GM21528 (cell line): ENCODE measurements around the gene PTCD2.

Source experiments
- ATAC-seq: cut with Tn5 transposase; IDR thresholded peaks from one replicate; pipeline ENCODE4 v1.9.1; 2021; ENCODE audit warnings: mild to moderate bottlenecking, moderate library complexity; ENCODE audit not compliant: unreplicated experiment, low FRiP score

Gene PTCD2

DNA sequence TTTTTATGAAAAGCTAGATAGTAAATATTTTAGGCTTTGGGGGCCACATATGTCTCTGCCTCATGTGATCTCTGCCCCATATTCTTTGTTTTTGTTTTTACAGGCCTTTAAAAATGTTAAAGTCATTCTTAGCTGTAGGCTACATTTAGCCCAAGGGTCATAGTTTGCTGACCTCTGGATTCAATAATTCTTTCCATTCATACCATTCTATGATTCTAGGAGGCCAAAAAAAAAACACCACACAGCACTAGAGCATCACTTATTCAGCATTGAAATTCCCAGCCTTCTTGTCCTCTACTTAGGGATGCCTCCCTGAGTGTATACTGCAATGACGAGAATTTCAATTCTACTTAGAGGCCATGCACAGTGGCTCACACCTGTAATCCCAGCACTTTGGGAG is 17.0 kb downstream of the PTCD2 start:
- ATAC-seq, result no peak

GRCh38 chr5:72338689-72339209 is 18.6 kb downstream of the PTCD2 start:
- no peak for ATAC-seq

DNA sequence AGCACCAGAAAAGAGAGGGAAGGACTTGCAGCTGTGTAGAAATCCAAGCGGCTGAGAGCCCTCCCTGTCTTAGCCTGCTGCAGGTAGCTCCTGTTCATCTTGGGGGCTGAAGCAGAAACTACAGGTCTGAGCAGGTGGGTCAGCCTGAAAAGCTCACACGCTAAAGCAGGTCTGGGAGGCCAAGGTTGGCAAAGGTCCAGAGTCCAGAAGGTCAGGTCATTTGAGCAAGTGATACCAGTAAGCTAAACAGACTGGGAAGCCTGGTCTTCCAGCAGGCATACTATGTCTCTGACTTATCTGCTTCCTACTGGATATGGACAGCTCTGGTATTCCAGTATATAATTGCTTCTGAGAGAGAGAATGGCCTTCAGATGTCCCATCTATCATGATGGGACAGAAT is 26.2 kb downstream of the PTCD2 start:
- no peak for ATAC-seq

GRCh38 chr5:72347801-72348308 is 27.7 kb downstream of the PTCD2 start:
- no peak for ATAC-seq

DNA sequence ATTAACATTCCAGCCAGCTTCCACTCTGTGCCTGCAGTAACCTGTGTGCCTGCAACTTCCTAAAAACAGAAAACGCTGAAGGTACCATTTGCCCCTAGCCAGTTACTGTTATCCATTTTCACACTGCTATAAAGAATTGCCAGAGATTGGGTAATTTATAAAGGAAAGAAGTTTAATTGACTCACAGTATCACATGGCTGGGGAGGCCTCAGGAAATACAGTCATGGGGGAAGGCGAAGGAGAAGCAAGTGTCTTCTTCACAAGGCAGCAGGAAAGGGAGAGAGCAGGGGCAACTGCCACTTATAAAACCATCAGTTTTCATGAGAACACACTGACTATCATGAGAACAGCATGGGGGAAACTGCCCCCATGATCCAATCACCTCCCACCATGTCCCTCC is 31.2 kb downstream of the PTCD2 start:
- no peak for ATAC-seq

- ATAC-seq, result no peak
Observed at GRCh38 chr5:72352616-72353015, 32.4 kb downstream of the PTCD2 start.

GRCh38 chr5:72353046-72353445 is 32.9 kb downstream of the PTCD2 start:
- ATAC-seq, result no peak

DNA sequence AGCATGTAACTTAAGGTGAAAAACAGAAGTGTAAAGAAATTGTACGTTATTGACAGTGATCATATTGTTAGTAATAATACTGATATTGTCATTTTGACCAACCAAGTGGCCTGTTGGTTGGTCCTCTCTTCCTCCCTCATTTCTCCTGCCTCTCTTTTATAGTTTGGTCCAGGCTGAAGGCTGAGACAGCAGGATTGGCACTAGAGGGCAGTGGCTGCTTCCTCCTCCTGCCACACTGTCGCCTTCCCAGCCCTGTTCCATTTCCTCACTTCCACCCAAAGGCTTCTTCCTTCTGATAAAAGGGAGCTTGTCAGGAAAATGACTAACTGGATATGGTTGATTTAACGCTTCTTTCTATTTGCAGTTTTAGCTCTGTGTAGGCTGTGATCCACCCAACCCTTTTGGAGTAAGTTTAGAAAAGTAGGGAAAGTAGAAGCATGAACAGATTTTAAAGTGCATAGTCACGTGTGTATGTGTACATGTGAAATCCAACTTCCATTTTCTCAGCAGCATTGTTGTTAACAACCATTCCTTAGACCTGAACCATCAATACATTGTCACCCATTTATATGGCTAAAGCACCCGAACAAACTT is 35.6 kb downstream of the PTCD2 start:
- ATAC-seq, result no peak

GRCh38 chr5:72356361-72356760 is 36.2 kb downstream of the PTCD2 start:
- no peak for ATAC-seq

DNA sequence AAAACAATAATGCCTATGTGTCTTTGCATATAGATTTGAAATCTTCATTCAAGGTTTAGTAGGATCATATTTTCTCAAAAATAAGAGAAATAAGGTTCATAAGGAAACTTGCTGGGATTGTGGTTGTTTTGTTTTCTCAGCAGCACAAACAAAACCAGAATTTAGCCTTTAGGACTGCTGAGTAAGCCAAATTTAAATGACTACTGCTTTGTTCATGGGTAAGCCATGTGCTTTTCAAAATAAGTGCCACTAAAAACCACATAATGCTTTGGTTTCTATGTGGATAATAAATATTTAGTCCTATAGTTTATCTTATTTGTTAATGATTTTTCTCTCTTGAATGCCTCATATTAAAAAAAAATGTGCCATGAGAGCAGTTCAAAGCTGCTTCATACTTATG is 38.8 kb downstream of the PTCD2 start:
- ATAC-seq, result no peak

DNA sequence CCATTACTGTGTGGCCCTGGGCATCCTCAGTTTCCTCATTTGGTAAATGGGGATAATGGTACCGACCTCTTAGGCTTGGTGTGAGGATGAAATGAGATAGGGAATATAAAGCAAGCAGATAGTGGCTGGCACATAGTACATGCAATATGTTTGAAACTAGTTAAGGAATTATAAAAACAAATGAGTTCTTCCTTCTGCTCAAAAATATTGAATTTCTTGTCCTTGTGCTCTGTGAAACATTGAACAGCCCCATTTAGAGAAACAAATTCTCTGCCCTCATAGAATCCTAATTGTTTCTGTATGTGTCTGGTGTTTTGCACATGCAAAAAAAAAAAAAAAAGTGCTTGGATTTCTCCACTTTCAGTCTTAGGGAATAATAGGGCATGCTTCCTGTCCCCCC is 39.7 kb downstream of the PTCD2 start:
- no peak for ATAC-seq

- no peak for ATAC-seq
Observed at GRCh38 chr5:72363166-72363802, 43.1 kb downstream of the PTCD2 start.

DNA sequence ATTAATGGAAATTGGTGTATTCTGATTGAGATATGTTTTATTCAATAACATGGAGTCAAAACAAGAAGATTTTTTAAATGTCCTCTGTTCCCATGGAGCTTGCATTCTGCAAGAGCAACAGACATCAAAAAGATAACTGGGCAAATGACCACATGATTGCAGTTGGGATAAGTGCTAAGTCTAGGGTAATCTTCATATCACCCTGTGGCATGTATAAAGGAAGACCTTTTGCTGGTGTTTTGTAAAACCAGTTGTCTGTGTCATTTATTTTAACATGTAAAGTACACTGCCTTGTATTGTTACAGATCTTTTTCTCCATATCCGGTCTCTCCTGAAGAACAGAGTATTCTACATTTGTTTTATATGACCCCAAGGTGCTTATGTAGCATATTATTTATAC is 44.0 kb downstream of the PTCD2 start:
- ATAC-seq, result no peak

GRCh38 chr5:72364951-72365350 is 44.8 kb downstream of the PTCD2 start:
- ATAC-seq, result no peak

DNA sequence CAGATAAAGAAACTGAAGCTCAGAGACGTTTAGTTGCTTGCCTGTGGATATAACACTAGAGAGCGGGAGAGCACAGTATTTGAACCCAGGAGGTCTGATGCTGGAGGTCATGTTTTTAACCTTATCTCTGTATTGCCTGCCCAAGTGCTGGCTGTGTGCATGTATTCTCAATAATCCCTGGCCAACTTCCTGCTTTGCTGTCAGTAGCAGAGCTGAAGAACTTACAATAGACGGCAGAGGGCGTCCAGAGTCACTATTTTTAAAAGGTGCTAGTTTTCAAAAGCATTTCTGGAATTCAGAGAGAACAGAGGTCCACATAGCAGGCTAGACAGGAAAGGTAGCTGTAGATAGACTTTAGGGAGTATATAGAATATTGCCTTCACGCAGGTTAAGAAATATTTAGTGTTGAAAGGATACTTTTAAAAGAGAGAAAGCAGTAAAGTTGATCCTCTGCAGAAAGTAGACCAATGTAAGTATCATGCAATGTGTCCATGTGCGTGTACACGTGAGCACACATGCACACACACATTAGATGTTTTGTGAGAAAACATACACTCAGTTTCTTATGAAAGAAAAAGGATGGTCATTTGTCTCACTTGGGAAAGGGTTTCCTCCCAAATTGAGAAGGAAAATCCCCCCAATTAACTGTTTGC is 46.3 kb downstream of the PTCD2 start:
- ATAC-seq, result no peak

DNA sequence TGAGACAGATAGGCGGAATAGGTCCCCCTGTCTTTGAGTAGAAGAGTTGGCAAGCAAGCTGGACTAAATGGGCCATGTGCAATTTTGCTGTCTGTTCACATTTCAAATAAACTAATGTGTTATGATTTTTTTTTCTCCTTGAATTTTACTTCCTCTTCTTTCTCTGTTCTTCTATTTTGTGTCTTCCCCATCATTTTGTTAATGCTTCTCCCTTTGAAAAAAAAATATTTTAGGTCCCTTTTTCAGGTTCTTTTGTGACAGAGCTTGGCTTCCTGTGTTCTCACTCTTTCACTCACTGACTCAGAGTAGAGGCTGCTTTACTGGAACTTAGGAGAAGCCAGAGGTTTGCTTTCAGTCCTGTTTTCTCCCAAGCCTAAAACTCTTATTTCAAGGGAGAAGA is 48.1 kb downstream of the PTCD2 start:
- ATAC-seq, result no peak

DNA sequence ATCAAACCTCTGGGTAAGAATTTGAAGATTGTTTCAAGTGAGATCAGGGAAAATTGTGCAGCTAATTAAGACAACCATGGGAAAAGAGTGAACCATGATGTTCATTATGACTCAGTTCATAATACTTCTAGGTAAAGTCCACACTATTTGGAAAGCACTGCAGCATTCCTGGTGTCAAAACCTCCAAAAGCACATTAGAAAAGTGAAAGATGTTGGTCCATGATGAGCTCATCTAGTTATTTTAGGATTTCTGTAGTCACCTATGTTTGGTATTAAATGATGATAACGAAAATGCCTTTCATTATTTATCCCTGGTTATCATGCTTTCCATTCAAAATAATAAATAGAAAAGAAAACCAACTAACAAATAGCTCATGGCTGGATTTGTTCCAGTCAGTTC is 49.1 kb downstream of the PTCD2 start:
- no peak for ATAC-seq

DNA sequence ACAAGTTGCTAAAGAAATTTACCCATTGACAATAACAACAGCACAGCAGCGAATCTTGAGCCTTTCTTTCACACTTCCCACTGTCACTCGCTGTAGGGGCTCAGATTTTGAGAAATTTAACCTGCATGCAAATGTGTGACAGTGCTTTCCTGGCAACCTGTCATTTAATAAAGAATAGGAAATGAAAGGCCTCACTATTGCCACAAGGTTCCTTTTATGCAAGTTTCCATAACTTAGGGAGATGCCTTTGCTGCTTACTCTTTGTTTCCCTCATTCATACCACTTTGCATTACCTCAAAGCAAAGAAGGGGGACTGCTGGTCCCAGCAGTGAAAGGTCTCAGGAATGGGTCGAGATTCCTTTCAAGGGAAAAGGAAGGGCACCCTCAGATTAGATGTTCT is 49.5 kb downstream of the PTCD2 start:
- ATAC-seq, result no peak

GRCh38 chr5:72372331-72372730 is 52.2 kb downstream of the PTCD2 start:
- no peak for ATAC-seq

DNA sequence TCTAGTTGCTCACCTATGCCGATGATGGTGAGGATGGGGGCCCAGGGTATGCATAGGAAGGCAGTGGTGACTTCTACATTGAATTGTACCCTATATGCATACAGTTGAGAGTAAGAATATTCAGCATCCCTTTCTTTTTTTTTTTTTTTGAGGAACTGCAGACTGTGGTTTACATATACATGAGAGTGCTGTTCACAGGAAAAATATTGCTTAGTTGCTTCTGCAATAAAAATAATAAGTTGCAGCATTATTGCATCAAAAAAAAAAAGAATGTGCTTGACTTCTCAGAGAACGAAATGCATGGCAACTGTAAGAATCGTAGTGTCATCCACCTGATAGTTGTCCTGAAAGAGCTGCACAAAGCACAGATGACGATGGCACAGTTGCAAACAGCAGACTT is 52.8 kb downstream of the PTCD2 start:
- no peak for ATAC-seq

DNA sequence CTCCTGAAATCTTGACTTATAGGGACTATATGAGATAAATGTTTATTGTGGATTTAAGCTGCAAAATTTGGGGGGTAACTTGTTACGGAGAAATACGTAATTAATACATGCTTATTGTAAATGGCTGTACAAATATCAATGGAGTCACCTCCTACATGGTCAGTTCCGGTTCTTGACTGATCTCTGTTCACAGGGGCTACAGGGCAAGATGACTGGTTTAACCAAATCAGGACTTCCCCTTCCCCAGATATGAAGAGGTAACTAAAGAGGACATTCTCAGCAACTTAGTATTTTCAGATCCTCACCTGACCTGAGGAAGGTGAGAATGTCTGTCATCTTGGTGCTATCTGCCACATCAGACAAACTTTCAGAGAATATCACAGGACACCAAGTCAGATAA is 54.7 kb downstream of the PTCD2 start:
- ATAC-seq, result no peak

GRCh38 chr5:72376381-72376780 is 56.2 kb downstream of the PTCD2 start:
- no peak for ATAC-seq
